GM21515 (cell line): ENCODE data around the gene UTP25.
"Not testable (repeated sequence)": the region's sequence is repeated elsewhere in the genome, so short reads cannot be mapped to it uniquely, and the experiment has no call there.

ENCODE experiments used
- ATAC-seq: cut with Tn5 transposase; IDR thresholded peaks from one replicate; pipeline ENCODE4 v1.9.1; 2021; ENCODE audit not compliant: unreplicated experiment

UTP25 gene

DNA sequence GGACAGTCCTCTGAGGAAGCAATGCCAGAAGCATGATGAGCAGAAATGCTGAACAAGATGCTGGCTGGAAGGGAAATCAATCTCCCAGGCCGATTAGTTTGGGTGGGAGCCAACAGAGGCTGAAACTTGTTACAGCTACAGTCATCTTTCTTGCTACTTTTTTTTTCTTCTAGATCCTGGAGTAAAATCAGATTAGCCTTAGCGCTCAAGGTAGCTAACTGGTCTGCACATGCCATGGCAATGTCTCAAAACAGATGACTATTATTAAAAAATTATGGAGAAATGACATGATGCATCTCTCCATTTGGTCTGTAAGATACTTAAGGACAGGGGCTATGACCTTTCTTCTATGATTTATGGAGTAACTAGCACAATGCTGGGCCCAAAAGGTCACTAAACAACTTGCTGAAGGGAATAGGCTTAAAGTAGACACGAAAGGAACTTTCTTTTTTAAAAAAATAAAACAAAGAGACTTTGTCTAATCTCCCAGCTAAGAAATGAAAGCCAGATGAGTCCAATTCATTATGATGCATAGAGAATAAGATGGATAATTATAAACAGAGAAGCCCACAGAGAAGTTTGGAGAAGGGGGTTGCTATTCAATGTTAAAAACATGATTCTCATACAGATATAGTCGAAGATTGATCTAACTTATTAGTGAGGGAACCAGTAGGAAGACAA is 42.5 kb downstream of the UTP25 start:
- no peak for ATAC-seq

DNA sequence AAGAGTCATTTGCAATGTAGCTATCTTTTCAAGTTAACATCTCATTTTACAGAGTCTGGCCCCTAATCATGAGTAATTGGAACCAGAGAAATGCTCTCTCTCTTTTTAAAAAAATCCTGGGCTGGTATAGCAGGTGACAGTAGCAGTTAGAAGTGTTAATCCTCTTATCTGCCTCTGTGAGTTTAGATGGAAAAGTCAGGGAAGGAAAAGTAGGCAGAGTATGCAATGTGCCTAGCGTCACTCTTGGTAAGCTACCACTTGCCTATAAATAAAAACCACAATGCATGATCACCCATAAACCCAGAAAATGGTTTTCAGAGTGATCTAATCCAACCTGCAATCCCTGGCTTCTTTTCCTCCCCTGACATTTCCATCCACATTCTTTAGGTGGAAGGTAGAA is 43.2 kb downstream of the UTP25 start:
- ATAC-seq, result no peak

DNA sequence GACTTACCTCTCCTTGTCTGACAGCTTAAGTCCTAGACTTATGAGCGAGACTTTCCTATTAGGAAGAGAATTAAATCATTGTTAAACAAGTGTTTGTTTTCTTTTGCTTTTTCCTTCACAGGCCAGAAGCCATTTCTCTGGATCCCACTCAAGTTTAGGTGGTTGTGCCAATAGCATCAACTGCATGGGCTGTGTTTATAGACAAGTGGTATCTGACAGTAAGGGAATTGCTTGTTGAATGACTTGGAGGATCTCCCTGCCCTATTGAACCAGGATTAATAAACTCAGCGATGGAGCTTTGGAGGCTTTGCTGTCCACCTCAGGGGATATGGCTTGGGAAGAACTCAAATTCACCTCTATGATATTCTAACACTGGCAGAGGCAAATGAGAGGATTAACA is 43.7 kb downstream of the UTP25 start:
- no peak for ATAC-seq

DNA sequence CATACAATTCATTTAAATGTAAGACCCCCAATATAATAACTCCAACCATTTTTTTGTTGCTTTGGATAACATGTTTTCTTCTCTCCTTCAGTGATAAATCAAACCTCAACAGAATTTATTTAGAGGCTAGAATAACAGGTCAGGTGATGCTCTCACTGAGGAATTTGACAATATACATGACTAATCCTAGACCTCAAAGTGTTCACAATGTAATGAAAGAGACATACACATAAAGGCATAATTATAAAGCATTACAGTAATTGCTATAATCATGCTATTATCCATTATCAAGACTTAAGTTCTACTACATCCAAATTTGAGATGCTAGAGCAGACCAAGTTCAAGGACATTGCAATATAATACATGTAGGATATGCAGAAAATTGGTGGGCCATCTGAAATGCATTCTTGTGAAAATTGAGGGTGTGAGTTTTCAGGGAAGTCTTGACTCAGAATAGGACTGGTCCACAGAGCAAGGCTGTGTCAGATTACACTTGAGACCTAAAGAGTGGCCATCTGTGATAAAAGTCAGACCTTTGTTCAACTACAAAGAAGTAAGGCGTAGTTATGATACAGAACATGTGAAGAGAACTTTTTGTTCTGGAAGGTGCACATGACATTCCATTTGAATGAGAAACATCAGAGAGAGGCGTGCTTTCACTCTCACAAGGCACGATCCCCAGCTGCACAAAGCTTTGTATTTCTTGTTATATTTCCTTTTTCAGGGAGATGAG is 45.5 kb downstream of the UTP25 start:
- no peak for ATAC-seq

DNA sequence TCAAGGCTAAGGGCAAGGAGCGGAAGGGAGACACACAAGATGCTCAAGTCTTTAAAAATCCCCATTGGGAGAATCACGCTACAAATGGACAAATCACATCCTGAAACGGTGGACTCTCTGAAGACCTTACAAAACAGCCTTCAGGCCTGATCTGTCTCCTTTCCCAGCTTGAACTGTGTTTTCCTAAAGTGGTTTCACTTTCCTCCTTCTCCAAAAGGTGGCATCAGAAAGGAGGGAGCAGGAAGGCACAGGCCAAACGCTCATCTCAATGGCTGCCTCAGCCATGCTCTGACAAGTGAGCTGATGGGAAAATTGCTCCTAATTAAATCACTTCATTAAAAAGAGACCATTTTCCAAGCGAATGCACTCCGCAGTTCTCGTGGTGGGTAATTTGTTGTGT is 47.7 kb downstream of the UTP25 start:
- no peak for ATAC-seq

DNA sequence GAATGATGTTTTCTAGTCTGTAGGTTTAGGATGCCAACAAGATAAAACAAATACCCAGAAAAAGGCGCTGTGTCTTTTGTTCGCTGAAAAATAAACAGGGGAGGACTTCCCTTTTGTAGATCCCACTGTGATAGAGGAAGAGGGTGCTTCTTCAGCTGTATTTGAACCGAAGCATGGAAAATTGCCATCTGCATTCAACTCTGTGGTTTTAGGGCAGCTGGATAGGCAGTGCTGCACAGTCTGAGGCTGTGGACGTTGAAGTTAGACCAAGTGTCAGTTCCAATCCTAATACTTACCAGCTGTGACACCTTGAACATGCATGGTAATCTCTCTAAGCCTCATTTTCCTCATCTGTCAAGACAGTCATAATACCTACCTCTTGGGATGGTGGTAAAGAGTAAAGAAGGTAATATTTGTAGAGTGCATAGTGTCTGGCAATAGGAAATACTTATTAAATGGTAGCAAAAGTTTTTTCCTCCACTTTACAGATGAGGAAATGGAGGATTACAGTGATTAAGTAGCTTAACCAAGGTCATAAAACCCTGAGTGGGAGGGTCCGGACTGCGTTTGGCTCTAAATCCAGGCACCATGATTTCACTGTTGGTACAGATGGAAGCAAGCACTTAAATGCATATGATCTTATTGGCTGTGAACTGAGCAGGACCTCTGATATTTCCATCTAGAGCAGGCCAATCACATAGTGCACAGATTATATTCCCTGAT is 48.5 kb downstream of the UTP25 start:
- no peak for ATAC-seq

DNA sequence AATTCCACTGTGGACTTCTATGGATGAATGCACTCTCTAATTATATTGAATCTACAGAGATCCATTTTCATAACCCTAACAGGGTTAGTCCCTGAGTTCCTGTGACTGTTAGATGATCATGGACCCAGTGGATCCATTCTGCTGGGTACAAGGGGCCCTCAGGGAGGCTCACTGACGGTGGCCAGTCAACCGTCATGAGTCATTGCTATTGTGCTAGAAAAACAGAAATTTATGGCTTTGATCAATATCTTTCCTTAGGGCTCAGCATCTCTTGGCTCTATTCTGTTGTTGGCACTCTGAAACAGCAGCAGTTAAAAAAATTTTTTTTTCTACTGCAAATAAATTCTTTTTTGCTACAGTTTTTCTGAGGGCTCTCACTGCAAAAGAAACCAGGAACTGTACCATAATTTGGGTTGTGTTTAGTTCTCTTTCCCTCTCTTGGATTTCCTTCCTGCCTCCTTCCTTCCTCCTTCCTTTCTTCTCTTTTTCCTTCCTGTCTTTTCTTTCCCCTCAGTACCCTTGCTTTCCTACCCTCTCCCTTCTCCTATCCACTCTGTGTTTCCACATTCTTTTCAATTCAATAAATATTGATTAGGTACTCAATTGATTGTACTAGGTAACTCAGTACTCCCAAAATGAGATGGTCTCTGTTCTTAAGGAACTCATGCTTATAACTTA is 49.5 kb downstream of the UTP25 start:
- no peak for ATAC-seq

DNA sequence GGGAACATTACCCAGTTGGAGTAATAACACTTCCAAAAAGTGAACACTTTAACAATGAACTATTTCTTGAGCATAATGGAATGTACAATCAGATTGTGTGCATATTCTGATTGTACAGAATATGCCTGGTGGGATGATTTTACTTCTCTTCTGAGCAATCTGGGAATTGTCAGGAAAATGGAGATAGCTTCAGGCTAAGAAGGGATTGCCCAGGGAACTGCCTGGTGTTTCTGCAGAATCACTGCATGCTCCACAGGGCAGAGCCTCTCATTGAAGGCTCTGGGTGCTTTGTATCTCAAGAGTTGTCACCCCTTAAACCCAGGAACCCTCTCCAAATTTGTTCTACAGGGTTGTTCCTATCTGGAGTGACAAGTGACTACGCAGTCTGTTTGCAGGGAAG is 51.2 kb downstream of the UTP25 start:
- ATAC-seq, result no peak

DNA sequence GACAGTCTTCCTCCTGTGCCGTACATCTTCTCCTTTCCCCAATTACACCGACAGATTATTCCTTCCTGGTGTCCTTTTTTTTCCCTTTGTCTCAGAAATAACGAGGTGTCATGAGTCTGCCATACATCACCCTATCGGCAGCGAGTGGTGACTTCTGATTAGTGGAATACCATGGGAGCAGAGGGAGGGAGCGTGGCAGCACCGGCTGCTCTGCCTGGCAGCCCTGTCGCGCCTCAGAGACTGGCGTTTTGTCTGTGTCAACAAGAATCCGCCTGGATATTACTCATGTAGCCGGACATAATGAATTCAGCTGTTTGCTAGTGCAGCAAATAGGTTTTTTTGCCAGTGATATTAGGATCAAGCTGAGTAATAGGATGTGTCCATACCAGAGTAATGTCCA is 51.8 kb downstream of the UTP25 start:
- ATAC-seq, result no peak

DNA sequence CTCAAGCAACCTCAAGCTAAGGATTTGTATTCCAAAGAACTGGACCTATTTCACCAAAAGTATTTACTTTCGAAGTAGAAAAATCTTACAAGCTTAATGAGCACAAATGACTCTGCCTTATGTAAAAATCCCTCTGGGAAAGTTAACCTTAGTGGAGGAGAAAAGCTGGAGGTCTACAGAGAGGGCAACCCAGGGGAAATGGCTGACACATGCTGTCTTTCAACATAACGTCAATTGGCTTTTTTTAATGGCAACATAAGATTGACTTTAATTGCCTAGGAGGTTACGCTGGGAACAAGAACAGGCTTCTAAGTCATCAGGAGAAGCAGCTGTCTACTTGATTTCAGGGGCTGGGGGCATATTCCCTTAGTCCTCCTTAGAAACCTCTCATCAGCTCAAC is 52.3 kb downstream of the UTP25 start:
- ATAC-seq, result no peak

DNA sequence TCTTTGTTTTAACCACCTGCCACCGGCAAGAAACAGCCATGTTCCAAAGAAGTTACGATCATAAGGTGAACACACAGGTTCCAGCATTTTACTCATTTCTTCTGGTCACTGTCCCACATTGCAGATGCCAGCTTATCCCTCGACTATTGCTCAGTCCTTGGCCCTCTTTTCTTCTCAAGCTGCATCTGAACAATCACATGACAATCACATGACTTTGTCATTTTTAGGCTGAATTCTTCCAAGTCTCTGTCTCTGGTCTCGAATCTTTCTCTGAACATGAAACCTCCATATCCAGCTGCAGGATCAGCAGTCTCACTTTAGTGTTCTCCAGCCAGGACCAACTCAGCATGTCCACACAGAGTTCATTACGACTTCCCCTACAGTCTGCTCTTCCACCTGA is 53.8 kb downstream of the UTP25 start:
- ATAC-seq, result no peak

DNA sequence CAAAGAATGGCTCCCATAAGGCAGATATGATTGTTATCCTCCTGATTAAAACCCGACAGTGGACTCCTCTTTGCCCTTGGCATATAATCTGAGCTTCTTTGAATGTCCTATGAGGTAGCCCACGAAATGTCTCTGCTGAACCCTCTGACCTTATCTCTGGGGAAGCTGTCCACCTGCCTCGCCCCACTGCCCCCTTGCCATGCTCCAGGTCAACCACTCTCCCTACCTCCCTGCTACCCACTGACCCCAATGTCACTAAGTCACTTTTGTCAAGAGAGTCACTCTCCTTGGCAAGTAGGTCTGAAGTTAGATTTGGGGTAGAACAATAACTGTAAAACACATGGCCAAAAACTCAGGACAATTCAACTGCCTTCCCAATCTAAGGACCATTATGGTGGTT is 54.5 kb downstream of the UTP25 start:
- no peak for ATAC-seq

DNA sequence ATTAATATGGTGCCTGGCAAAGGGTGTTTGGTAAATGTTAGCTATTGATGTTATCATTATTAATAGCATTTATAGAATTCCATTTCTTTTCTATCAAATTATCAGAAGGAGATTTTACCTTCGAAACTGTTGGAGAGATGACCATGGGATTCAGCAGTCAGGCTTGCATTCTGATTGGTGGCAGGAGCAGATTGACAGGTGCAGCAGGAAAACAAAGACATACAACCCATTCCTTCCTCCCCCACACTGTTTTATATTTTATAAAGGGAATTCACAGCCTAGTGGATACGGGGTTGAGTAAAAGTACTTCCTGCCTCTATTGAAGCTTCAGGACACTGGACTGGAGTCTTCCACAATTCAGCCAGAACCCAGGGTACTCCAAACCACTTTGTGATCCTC is 55.2 kb downstream of the UTP25 start:
- no peak for ATAC-seq

DNA sequence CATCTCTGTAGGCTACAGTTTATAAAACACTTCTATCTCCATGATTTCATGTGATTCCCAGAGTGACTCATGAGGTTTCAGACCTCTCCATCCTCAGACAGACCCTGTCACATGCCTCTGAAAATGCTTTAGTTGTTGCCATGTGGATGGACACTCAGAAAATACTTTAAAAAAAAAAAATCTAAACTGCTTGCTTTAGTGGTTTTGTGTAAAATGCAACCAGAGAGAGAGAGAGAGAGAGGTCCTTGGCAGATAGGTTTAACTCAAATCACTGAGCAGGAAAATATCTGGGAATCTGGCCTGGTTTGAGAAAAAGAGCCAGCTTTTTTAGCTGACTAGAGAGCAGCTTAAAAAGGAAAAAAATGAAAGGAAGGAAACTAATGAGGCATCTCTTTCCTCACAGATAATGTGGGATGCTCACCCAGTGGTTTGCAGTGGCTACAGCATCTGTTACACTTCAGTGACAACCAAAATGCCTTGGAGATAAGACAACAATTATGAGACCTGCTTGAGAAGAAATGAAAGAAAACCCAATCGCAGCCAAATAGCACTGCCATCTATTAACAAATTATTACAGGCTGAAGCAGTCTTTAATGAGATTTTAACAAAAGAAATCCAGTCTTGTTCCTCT is 55.7 kb downstream of the UTP25 start:
- no peak for ATAC-seq

DNA sequence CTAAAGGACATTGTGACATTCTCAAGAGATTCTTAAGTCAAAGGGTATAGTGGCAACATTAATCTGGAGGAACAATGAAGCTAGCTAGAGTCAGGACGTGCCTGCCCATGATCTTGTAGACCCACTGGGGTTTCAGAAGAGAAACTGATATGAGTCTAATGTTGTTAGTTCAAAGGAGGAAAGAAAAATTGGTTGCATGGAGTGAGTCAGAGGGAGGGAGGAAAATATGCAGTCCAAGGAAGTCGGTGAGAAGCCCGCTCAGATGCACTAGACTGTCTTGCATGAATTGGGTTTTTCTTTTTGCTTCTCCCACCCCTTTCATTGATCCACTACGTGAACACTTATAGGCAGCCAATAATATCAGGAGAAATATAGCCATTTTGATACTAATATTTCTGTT is 56.5 kb downstream of the UTP25 start:
- ATAC-seq, result no peak

DNA sequence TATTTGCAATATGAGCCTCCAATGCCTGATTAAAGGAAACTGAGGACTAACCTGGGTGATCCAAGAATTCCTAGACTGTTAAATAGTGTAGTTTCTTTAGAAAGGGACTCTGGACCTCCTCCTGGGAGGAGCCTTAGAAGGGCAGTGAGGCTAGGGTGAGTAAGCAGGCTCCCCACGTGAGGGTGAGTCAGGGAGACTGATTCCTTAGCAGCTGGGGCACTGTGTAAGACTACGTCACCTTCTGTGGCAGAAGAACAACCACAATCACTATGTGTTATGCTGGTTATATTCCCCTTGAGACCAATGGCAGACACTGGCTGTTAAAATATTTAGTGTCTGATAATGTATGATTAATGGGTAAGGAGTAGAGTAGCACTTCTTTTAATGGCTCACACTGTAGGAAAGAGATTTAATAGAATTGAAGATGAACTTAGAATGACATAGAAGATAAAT is 56.9 kb downstream of the UTP25 start:
- ATAC-seq, result peak; percentile 70

DNA sequence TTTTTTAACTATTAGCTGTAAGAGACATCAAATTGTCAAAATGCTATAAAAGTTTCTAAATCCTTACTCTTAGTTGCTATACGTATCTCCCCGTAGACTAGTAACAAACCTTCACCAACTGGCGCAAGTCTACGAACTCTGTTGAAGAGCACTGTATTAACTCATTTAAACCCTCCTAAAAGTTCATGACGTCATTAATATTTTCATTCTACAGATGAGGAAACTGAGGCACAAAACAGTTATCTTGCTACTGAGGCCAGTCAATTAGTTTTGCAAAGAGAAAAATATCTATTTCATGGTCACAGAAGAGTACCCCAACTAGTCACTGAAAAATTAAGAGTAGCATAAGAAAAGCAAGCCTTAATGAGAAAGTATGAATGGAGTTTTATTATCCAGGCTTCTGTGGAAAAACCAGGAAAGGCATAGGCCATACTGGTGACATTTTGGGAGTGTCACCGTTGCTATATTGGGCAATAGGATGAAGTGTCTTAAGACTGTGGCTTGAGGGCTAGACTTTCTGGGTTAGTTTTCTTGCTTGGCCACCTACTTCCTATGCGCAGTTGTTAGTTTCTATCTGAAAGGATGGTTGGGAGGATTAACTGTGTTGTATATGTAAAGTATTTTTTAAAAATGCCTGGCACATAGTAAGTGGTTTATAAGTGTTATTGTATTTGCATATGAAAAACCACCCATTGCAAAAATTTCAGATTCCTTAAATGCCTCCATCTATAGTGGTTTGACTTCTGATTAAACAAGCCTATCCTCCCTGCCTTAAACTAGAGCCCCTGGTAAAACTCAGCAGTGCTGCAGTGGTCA is 57.8 kb downstream of the UTP25 start:
- ATAC-seq, result no peak

DNA sequence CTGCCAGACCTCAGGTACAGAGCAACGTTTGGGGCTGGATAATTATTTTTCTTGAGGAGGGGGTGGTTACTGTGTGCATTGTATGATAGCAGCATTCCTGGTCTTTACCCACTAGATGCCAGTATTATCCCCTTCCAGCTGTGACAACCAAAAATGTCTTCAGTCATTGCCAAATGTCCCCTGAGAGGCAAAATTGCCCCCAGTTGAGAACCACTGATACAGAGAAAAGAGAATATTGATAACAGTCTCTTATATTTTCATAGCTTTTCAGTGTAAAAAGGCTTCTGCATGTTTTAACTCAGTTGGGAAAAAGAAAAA is 58.4 kb downstream of the UTP25 start:
- no peak for ATAC-seq

DNA sequence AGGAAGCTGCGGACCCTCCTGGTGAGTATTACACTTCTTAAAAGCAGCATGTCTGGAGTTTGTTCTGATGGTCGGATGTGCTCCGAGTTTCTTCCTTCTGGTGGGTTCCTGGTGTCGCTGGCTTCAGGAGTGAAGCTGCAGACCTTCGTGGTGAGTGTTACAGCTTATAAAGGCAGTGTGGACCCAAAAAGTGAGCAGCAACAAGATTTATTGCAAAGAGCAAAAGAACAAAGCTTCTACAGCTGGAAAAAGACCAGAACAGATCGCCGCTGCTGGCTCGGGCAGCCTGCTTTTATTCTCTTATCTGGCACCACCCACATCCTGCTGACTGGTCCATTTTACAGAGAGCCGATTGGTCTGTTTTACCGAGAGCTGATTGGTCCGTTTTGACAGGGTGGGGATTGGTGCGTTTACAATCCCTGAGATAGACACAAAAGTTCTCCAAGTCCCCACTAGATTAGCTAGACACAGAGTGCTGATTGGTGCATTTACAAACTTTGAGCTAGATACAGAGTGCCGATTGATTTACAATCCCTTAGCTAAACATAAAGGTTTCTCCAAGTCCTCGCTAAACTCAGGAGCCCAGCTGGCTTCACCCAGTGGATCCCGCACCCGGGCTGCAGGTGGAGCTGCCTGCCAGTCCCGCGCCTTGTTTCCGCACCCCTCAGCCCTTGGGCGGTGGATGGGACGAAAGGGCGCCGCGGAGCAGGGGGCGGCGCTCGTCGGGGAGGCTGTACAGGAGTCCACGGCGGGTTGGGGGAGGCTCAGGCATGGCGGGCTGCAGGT is 60.7 kb downstream of the UTP25 start:
- not testable (repeated sequence) for ATAC-seq

DNA sequence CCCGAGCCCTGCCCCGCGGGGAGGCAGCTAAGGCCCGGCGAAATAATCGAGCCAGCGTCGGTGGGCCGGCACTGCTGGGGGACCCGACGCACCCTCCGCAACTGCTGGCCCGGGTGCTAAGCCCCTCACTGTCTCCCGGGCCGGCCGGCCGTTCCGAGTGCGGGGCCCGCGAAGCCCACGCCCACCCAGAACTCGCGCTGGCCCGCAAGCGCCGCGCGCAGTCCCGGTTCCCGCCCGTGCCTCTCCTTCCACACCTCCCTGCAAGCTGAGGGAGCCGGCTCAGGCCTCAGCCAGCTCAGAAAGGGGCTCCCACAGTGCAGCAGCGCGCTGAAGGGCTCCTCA is 61.3 kb downstream of the UTP25 start:
- ATAC-seq, result no peak
